GM21447 (cell line): ENCODE data around the gene PLAGL2.
"Not testable (repeated sequence)": the region's sequence is repeated elsewhere in the genome, so short reads cannot be mapped to it uniquely, and the experiment has no call there.

Experiments used
- ATAC-seq: cut with Tn5 transposase; IDR thresholded peaks from one replicate; pipeline ENCODE4 v1.9.1; 2021; ENCODE audit not compliant: unreplicated experiment

PLAGL2 gene

GRCh38 chr20:32184961-32185603 is 22.5 kb downstream of the PLAGL2 start:
- ATAC-seq: no peak

GRCh38 chr20:32183947-32184635 is 23.5 kb downstream of the PLAGL2 start:
- no peak for ATAC-seq

GRCh38 chr20:32181606-32182005 is 25.9 kb downstream of the PLAGL2 start:
- no peak for ATAC-seq

GRCh38 chr20:32179934-32180333 is 27.6 kb downstream of the PLAGL2 start:
- no peak for ATAC-seq

- ATAC-seq: no peak
Measured at GRCh38 chr20:32179515-32179914, 28.0 kb downstream of the PLAGL2 start.

GRCh38 chr20:32177696-32178095 is 29.8 kb downstream of the PLAGL2 start:
- ATAC-seq: not testable (repeated sequence)

GRCh38 chr20:32168184-32168910 is 39.2 kb downstream of the PLAGL2 start:
- no peak for ATAC-seq

- ATAC-seq: no peak
Measured at GRCh38 chr20:32167552-32167951, 40.0 kb downstream of the PLAGL2 start.

GRCh38 chr20:32165836-32166545 is 41.6 kb downstream of the PLAGL2 start:
- ATAC-seq: no peak

- no peak for ATAC-seq
Measured at GRCh38 chr20:32164984-32165735, 42.4 kb downstream of the PLAGL2 start.

- ATAC-seq: no peak
Measured at GRCh38 chr20:32163951-32164350, 43.6 kb downstream of the PLAGL2 start.

GRCh38 chr20:32162351-32162750 is 45.2 kb downstream of the PLAGL2 start:
- no peak for ATAC-seq

- ATAC-seq: no peak
Measured at GRCh38 chr20:32160341-32160740, 47.2 kb downstream of the PLAGL2 start.

- ATAC-seq: no peak
Measured at GRCh38 chr20:32159766-32160221, 47.7 kb downstream of the PLAGL2 start.

- no peak for ATAC-seq
Measured at GRCh38 chr20:32158943-32159660, 48.4 kb downstream of the PLAGL2 start.

GRCh38 chr20:32158351-32158750 is 49.2 kb downstream of the PLAGL2 start:
- no peak for ATAC-seq

GRCh38 chr20:32157611-32158010 is 49.9 kb downstream of the PLAGL2 start:
- no peak for ATAC-seq

GRCh38 chr20:32155017-32155981 is 52.2 kb downstream of the PLAGL2 start:
- peak; percentile 70 for ATAC-seq

- ATAC-seq: no peak
Measured at GRCh38 chr20:32153771-32154170, 53.8 kb downstream of the PLAGL2 start.
